HUDEP-2 (cell line): ENCODE data around the gene POU2AF3.

Experiments used
- DNase-seq, 76 experiments: peaks; one replicate each; lab custom pipeline; 2025; ENCODE audit not compliant: unreplicated experiment in 76 of 76; lab: John Stamatoyannopoulos, UW

POU2AF3 gene

DNA sequence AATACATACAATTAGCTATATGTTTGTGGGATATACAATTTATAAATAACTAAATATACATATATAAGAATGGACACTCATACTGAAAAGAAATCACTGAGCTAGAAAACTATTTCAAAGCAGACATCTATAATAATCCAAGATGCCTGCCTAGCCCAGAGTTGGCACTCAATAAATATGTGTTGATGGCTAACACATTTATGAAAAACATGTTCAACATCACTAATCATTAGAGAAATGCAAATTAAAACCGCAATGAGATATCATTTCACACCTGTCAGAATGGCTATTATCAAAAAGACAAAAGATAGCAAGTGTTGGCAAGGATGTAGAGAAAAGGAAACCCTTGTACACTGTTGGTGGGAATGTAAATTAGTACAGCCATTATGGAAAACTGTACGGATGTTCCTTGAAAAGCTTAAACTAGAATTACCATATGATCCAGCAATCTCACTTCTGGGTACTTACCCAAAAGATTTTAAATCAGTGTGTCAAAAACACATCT, 50.9 kb downstream of the POU2AF3 start:
- DNase-seq: no peak

GRCh38 chr11:111350811-111351210, 52.5 kb downstream of the POU2AF3 start:
- DNase-seq: no peak

GRCh38 chr11:111351374-111352055, 53.2 kb downstream of the POU2AF3 start:
- no peak for DNase-seq

- DNase-seq: no peak
Measured at GRCh38 chr11:111352231-111352746, 53.9 kb downstream of the POU2AF3 start.

GRCh38 chr11:111352935-111353710, 54.8 kb downstream of the POU2AF3 start:
- no peak for DNase-seq

- no peak for DNase-seq
Measured at GRCh38 chr11:111353776-111354600, 55.6 kb downstream of the POU2AF3 start.

GRCh38 chr11:111354601-111354891, 56.2 kb downstream of the POU2AF3 start:
- DNase-seq: no peak

GRCh38 chr11:111355101-111355500, 56.8 kb downstream of the POU2AF3 start:
- no peak for DNase-seq

- DNase-seq: no peak
Measured at GRCh38 chr11:111355956-111356659, 57.8 kb downstream of the POU2AF3 start.

DNA sequence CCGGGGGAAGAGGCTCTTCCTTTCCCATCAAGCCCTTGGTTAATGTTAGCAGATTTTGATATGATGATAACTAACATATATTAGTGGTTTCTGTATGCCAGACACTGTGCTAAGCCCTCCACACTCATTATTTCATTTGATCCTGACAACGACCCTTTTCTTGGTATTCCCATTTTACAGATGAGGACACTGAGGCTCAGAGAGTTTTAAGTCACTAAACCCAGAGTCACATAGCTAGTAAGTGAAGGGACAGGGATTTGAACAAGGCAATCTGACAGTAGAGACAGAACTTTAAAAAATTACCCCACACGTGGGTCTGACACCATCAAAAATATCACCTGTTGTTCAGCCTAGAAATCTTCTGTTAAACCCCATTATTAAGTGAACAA, 58.3 kb downstream of the POU2AF3 start:
- no peak for DNase-seq

- no peak for DNase-seq
Measured at GRCh38 chr11:111357150-111358037, 59.0 kb downstream of the POU2AF3 start.
